Fibroblast of skin of left biceps (primary cell): ENCODE results near the gene IL1RL2.

Experiments
- DNase-seq, 2 experiments: peaks; one replicate each; pipeline ENCODE4 v3.0.0-alpha.2; 2013; ENCODE audit warnings: low read depth in 2 of 2

The IL1RL2 gene

DNA sequence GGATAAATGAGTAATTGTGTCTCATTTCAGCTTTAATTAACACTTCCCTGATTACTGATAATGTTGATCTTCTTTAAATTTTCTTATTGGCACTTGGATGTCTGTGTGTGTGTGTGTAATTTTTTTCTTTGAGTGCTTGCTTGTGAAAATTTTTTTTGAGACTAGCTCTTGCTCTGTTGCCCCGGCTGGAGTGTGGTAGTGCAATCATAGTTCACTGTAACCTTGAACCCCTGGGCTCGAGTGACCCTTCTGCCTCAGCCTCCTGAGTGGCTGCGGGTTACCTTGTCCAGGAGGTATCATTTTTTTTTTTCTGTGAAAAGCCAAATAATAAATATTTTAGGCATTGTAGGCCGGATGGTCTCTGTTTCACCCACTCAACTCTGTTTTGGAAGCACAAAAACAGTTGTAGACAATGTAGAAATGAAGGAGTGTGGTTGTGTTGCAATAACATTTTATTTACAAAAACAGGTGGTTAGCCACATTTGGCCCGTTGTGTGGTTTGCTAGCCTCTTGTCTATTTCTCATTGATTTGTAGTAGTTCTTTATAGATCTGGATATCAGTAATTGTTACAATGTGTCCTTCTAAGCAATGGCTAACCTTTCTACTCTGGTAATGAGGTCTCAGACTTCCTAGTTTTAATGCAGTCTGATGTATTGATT is 7.9 kb downstream of the IL1RL2 start:
- no peak for DNase-seq

DNA sequence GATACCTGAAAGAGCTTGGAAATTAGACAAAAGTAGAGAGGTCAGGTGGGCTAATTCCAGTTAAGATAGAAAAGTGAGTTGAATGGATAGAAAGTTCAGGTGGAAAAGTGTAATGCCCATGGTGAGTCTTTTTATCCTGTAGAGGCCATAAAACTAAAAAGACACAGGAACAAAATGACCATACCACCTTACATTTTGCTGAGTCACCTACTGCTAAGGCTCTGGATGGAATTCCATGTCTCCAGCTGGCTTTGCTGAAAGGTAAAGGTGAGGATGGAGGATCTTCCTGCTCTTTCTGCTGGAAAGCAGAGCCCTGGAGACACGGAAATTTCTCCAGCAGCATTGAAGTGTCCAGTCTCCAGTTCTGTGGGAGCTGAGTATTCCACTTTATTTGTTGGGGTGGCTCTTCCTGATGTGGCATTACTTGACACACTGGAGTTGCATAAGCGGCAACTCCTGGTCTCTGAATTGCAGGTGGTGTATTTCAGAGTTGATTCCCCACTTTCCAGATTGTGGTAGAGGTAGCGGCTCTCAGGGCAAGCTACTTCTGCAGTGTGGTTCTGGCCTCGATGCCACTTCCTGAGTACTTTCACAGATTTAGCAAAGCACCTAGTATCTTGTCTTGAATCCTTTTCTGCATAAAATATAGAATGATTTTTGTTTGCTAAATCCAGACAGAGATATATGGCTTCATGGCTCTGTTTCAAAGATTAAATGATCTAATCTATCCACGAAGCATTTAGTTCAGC is 10.7 kb downstream of the IL1RL2 start:
- DNase-seq = no peak

DNA sequence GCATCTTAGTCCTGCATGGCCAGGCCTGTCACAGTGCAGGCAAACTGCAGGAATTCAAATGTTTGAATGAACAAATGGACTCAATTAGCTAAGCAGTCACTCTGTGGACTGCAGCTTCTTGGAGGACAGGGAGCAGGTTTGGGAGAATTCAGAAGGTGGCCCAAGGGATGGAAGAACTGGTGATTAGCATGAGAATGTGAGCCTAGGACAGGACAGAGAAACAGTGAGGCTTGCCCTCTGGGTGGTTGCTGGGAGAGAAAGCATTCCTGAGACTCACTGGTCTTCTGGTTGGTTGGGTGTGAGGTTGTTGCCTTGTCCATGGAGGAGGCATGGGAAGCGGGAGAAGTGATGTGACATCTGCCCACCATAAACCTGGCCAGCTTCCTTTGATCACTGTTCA is 13.7 kb downstream of the IL1RL2 start:
- DNase-seq = no peak

DNA sequence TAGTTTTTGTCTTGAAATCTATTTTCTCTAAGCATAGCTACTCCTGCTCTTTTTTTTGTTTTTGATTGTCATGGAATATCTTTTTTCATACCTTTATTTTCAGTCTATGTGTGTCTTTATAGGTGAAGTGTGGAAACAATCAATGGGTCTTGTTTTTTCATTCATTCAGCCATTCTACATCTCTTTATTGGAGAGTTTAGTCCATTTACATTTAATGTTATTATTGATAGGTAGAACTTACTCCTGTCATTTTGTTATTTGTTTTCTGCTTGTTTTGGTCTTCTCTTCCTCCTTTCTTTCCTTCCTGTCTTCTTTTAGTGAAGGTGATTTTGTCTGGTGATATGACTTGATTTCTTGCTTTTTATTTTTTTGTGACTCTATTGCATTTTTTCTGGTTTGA is 17.8 kb downstream of the IL1RL2 start:
- no peak for DNase-seq

DNA sequence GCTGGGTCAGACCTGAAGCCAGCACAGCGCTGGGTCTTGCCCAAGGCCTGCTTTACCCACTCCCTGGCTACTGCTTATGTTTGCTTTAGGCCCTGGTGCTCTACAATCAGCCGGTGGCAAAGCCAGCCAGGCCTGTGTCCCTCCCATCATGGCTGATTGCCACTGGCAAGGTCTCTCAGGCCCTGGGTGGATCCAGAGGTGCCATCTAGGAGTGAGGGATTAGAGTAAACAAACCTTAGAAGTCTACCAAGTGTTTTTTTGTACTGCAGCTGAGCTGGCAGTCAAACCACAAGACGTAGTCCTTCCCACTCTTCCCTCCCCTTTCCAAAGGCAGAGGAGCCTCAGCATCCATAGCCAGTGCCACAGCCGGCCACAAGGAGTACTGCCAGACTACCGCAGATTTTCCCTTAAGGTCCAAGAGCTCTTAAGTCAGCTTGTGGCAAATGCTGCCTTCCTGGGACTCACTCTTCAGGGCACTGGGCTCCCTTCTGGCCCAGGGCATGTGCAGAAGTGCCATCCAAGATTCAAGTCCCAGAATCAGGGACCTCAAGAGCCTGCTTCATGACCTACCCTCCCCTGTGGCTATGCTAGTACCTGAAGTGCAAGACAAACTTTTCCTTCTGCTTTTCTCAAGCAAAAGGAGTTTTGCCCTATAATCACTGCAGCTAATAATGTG is 20.0 kb downstream of the IL1RL2 start:
- DNase-seq = no peak

DNA sequence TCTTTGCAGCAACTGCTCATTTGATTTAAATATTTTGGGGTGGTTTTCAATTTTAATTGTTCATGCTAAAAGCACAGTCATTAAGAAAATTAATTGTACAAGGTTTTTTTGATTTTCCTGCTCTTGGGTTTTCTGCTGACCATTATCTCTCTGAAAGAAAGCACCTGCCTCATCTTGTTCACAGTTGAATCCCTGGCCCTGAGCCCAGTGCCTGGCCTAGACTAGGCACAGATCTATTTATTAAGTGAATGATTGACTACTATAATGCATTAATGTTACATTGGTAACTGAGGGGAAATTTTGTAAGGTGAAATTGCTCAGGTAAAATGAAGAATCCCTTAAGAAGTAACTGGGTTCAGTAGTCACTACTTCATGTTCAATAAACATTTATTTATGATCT is 22.0 kb downstream of the IL1RL2 start:
- no peak for DNase-seq

DNA sequence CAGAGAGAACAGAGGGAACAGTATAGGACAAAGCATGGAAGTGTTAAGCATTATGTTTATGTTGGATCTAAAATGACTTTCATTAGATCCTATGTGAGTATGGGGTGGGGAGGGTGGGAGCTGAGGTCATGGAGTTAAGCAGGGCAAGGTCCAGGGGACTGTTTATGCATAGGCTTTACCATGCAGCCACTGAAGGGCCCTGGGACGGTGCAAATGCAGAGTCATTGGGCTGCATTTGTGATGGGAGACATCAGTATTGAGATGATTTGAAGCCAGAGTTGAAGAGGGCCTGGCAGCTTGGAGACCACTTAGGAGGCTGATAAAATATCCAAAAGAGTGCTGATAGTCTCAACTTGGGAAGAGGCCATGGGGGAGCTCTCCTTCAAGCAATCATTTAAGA is 22.7 kb downstream of the IL1RL2 start:
- no peak for DNase-seq

DNA sequence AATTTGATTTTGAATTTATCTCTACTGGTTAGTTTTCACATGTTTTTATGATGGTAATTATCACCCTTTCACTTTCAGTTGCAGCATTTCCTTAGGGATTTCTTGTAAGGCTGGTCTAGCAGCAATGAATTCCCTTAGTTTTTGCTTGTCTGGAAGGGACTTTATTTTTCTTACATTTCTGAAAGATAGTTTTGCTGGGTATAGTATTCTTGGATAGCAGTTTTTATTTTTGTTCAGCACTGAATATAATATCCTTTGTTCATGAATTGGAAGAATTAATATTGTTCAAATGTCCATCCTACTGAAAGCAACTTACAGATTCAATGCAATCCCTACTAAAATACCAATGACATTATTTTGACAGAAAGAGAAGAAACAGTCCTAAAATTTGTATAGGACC is 30.2 kb downstream of the IL1RL2 start:
- DNase-seq = no peak

DNA sequence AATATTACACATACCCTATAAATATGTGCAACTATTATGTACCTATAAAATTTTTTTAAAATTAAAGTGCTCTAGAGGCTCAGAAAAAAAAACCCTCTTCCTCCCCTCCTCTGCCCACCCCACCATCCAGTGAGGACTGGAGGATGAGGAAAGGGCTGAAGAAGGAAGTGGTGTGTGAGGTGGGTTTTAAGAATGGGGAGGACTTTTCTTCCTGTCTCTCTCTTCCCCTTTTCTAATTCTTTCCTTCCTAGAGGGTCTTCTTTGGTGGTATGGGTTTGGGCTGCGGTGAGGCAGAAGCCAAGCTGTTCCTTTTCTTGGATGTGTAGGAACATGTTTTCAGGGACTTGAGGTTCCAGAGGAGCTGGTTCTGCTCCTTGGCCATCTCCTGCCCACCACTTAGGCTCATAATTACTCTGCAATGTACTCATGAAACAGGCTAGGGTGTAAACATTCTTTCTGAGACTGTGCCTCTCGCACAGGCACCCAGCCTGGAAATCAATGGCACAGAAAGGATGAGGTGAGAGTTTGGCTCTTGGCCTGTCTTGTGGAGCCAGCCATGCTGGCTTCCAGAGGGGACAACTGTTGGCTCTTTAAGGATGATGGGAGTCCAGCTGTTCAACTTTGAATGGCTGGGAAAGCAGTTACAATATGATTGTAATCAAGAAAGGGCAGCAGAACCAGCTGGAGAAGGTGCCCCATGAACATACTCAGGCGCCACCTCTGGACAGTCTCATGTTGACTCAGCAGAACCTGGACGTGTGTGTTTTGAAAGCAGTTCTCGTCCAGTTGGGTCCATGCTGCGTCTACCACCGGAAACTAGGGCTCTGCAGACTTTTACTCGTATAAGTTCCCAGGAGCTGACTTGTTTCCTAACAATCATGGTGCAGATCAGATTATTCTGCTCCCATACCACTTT is 38.3 kb downstream of the IL1RL2 start:
- DNase-seq = no peak

DNA sequence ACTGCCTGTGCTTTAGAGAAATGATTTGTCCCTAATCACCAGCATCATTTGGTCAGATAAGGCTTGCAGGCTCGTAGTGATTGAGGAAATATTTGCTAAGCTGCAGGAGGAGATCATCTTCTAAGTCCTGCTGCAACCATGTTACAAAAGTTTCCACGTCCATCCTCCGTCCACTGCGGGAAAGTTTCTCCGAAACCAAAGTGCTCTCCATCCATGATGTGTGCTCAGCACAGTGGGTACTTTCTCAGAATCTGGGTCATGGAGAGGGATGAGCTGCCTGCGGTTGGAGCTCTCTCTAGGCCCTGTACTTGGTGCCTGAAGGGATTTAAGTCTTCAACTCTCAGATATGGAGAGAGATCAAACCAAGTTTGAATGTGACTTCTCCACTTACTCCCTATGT is 39.3 kb downstream of the IL1RL2 start:
- no peak for DNase-seq

DNA sequence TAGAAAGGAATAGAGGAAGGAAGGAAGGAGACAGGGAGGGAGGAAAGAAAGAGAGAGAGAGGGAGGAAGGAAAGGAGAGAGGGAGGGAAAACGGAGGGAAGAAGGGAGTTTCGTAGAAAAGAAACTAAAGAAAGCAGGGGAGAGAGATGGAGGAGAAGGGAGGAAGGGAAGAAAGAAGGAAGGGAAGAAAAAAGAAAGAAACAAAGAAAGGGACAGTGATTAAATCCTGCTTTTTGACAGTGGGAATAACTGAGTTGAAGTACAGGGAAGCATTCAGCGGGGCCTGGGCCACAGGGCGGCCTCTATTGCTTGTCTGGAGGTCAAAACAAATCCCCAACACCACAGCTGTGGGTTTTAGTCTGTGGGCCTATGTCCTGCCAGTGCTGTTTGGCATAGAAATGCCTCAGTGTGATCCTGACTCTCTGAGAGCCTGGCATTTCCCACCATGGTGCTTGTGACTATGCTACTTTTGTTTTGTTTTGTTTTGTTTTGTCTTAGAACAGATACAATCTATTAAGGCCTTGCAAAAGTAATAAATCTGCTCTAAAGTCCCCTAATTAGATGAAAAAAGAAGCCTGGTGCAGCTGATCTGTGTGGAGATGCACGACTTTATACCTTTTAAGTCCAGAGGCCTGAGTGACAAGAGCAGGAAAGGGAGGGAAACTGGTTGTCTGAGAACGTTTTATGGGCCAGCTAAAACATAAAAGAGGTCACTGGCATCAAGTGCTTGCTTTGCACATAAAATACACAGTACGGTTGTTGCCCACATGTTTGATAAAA is 40.0 kb downstream of the IL1RL2 start:
- no peak for DNase-seq

DNA sequence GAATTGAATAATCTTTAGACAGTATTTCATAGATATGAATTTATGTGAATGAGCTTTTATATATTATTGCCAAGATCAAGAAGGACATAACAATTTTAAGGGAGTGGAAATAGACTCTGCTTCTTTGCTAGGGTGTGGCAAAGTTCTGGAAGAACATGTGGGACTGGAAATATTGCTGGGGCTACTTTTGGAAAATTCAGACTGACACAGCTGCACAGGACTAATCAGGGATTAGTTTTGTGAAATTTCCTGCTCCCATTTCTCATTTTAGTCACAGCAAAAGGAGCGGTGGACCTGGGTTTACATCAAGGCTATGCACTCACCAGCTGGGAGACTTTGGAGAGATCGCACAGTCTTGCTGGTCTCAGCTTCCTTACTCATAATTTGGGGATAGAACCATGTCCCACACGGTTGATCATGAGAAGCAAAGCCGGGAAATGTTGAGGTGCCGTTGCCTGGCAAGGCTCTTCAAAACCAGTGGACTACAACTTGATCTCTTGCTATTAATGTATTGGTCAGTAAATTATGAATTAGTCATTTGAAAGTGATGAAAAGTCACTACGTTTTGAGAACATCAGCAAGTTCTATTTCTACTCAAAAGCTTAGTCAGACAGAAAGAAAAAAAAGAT is 42.4 kb downstream of the IL1RL2 start:
- DNase-seq = no peak

DNA sequence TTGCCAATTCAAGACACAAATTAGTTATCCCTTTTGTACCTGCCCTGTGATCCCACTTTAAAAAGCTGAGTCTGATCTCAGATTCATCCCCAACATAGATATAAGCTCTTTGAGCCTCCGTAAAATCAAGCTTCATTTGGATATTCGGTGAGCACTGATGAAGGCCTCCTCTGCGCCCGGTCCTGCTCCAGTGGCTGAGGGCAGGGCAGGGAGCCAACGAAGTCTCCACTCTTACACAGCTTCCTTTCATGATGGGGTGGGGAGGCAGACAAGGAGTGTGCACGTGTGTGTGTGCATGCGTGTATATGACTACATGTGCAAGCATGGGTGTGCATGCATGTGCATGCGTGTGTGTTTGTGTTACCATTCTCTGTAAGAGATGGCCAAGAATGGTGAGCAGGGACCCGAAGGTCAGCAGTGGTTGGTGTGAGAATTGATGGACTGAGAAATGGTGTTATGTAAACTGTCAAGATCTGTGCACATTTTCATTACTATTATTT is 43.6 kb downstream of the IL1RL2 start:
- DNase-seq = no peak

DNA sequence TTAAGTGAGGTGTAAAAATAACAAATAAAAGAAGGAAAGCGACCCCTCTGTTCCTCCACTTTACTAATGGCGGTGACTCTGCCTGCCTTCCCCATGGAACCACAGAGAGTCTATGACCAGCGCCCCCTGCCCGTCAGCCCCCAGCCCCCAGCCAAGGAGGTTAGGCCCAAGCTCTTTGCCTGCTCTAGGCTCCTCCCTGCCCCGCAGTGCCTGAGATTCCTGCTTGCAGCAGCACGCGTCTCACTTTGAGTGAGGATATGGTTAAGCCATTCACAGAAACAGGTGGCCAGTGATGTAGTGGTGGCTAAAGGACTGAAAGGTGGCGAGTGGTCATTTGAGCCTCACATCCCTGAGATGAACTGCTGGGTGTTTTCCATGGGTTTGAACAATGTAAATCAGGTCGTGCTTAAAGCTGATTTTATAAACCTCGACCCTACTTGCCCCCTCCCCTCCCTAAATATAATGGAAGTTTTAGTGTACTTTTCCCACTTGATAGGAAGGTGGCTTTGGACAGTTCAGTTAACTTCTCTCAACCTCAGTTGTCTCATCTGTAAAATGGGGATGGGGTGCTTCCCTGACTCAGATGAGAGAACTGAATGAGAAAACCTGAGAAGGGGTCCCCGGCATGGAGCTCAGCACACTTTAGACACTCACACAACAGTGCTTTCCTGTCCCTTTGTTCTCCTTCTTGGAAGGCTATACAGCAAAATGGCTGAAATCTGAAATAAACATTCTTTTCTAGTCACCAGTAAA is 46.5 kb downstream of the IL1RL2 start:
- DNase-seq = no peak

DNA sequence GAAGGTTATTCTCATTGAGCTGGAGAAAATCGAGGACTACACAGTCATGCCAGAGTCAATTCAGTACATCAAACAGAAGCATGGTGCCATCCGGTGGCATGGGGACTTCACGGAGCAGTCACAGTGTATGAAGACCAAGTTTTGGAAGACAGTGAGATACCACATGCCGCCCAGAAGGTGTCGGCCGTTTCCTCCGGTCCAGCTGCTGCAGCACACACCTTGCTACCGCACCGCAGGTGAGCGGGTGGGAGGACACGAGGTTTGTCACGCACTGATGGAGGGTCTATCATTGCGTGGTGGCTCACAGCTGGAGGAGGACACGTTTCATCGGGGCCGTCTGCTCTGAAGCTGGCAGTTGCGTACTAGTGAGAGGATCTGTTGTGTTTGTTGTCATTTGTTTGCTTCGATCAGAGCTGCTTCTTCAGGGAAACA is 48.2 kb downstream of the IL1RL2 start:
- DNase-seq = no peak

DNA sequence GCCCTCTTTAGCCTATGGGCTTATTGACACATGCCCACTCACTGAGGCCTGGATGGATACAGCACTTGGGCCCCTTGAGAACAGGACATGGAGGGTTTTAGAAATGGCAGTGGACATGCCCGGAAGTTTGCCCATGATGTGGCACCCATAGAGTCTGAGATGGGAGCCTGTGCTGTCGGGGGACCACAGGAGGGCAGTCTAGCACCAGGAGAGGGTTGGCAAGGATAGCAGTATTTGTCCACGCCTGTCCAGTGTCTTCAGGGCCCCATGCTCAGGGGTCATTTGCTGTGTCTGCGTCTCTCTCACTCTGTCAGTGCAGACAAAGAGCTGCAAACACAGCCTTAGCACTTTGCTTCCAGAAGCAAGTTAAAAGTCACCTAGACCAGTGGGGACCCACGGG is 48.7 kb downstream of the IL1RL2 start:
- DNase-seq = no peak

DNA sequence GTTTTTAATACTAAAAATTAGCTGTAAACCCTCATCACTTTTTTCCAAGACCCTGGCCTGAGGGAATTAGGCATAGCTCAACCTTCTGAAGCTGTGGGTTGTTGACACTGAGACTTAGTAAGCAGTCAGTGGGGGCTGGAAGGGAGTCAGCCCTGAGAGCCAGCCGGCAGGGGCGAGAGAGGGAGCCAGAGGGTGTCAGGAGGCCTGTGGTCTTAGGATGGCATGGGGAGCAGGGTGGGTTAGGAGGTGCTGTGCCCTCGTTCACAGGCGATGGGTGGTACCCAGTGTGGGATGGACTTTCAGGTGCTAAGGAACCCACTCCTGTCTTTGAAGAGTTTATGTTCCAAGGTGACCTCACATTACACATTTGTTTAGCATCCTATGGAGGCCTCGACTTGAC is 49.3 kb downstream of the IL1RL2 start:
- no peak for DNase-seq

DNA sequence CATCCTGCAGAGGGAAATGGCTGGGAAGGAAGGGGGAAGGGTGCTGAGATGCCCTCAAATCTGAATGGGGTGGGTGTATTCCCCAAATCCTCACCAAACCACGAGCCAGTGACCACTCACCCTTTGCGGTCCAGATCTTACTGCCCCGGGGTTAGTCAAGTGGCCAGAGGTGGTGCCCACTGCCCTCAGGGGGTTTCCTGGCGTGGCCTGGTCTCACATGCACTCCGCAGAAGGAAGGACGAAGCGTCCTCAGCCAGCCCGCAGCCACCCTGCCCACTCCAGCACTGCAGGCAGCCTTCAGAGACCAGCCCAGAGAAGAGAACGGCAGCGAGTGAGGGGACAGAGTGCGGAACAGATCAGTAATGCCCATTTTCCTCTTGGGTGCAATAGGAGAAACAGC is 50.4 kb downstream of the IL1RL2 start:
- no peak for DNase-seq

DNA sequence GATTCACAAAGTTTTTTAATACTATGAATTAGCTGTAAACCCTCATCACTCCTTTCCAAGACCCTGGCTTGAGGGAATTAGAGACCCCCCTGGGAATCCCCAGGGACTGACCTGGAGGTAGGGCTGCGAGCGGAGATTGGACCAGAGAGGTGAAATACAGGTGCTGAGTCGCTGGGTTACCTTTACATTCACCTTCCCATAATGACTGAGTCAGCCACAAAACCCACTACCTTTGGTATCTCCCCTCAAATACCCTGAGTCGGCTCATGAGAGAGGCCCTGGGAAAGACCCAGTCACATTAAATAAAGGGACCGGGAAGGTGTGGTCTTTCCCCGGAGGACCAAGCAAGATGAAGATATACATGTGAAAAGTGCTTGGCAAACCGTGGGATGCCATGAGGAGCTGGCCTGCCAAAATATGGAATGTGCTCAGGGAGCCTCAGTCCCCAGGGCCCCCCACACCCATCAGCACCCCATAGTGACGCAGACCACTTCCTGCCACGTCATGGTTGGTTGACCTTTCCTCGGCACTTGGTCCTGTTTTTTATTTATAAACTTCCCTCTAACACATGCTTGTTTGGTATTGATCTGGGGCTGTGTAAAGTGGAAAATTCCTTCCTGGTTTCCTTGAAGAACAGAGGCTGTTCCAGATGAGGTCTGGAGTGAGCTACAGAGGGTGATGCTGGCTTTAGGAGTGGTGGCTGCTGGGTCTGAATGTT is 51.4 kb downstream of the IL1RL2 start:
- no peak for DNase-seq
